Mesenteric fat pad (tissue), 1 donor: Measurements from ENCODE around the gene MYO3B. TPM values are rescaled to one million over a fixed set of nuclear protein-coding genes. Genes with fewer than 3 reads are reported as not detected.

Source experiments
- DNase-seq: peaks from one replicate; pipeline ENCODE4 v3.0.0-alpha.2; 2020; ENCODE audit warnings: low spot score
- total RNA-seq: library from RNA; stranded (reverse); fragmentation: NEBNext Ultra II Directional; extraction: Animal tissue kit (Norgen Biotek cat#: 25700); gene quantifications from one replicate; pipeline ENCODE4 v1.2.1, GENCODE V29; 2021
- donor health status: DM: yes; HTN: yes; CAD: no.

MYO3B gene
- total RNA-seq, 1 donor from 2014 or later = not detected

DNA sequence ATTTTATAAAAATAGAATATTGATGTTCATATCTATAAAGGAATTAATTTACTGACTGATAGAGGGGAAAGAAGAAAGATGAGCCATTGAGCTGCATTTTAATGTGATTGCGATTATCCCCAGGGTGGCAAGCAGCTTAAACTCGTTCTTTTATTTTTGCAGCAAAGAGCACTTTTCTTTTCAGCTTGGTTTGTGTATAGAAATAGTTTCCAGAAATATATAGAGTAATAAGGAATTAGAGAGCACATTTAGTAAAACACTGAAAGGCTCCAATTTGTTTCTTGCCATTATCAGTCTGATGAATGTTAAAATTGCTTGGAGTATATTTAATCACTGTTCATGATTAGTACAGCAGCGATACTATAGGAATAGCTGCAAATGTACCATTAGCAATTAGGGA, 119.5 kb downstream of the MYO3B start:
- DNase-seq = no peak

DNA sequence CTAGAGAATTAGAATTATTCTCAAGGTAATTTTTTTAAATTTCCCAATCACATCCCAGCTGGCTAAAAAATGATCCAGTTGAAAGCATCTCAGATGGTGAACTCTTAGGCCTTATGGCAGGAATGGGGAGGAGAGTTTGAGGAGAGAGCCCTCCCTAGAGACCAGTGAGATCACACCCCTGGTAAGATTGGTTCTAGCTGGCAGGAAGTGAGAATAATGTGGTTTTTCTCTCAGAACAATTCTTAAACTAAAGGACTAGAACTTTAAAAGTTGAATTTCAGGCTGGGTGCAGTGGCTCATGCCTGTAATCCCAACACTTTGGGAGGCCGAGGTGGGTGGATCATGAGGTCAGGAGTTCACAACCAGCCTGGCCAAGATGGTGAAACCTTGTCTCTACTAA, 120.2 kb downstream of the MYO3B start:
- no peak for DNase-seq

DNA sequence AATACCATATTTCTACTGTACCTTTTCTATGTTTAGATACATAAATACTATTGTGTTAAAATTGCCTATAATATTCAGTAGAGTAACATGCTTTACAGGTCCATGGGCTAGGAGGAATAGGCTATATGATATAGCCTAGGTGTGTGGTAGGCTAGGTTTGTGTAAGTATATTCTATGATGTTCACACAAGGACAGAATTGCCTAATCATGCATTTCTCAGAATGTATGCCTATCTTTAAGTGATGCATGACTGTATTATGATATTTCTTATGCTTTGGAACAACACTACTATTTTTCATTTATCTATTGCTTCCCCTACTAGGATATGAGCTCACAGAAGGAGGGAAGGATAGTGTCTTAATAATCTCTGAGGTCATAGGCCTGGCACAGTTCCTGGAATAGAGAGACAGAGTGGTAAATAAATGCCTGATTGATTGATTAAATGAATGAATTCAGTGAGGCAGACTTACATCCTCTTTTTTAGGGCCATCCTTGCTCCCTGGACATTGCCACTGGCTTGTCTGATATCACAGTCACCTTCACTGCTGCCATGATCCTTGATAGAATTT, 121.0 kb downstream of the MYO3B start:
- DNase-seq = no peak

DNA sequence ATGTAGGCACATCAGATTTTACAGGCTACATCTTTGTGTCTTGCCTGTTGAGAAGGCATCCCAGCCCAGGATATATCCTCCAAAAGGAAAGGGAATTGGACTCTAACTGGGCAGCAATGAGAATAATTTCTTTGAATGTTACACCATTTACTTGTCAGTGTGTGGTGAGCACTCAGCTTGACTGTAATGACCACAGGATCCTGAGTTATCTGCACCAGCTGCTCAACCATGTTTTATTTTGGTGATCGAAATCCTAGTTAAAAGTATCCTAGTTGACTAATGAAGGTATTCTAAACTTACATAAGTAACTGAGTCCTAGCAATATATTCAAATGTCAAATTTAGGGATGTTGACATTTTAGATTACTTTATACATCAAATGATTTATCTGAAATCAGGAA, 123.0 kb downstream of the MYO3B start:
- no peak for DNase-seq

DNA sequence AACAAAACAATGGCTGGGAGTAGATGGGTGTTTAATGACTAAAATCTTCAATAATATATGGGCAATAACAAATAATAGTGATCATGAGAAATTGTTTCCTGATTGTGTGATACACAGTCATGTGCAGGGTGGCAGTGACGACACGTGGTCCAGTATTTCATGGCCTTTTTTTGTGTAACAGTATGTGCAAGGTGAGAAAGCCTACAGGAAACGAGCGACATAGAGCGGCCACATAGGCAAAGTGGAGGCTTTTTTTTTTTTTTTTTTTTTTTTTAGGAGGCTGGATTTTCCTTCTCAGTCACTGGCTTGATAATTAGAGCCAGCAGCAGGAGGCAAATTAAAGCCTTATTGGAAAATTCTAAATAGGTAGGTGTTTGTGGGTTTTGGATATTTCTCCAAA, 123.7 kb downstream of the MYO3B start:
- DNase-seq = no peak

DNA sequence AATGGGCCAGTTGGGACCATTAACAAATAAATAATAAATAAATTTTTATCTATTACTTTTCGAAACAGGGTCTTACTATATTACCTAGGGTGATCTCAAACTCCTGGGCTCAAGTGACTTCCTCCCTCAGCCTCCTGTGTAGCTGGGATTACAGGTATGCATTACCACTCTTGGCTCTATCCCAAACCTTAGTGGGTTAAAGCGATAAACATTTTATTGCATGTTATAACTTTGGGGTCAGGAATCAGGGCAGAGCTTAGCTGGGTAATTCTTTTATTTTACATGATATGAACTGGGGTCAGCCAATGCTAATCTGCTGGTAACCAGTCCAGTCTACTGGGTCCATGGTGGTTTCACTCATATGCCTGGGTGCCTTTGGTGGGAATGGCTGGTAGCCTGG, 127.8 kb downstream of the MYO3B start:
- DNase-seq = no peak

DNA sequence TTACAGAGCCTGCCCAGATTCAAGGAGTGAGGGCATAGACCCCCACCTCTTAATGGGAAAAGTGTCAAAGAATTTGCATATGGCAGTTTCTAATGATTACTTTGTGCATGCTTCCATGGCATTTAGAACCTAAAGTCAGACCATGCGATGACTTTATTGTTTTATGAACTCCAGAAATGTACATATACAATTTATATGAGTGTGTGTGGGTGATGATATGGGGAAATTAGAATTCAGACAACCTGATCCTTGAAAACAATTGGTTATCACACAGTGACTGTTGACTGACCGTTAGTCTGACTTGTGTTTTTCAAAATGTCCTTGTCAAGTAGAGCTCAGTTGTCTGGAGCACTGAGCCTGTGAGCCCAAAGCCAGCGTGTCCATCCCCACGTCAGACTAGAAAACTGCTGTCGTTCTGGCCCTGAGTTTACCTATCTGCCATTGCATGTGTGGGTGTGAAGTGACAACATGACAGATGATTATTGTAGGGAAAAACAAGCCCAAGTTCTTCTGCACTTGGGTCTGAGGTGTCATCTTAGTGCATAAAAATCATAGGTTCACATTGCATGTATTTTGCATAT, 128.4 kb downstream of the MYO3B start:
- no peak for DNase-seq

DNA sequence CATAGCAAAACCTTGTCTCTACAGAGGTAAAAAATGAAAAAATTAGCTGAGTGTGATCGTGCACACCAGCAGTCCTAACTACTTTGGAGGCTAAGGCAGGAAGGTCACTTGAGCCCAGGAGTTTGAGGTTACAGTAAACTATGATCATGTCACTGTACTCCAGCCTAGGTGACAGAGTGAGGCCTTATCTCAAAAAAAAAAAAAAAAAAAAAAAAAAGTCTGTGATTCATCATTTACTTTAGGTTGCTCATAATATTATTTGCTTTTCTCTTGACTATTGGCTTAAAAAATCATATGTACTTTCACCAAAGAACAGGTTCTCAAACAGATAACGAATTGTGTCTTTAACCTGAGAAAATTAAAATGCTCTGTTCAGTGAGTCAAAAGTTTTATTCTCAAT, 129.1 kb downstream of the MYO3B start:
- DNase-seq = no peak

DNA sequence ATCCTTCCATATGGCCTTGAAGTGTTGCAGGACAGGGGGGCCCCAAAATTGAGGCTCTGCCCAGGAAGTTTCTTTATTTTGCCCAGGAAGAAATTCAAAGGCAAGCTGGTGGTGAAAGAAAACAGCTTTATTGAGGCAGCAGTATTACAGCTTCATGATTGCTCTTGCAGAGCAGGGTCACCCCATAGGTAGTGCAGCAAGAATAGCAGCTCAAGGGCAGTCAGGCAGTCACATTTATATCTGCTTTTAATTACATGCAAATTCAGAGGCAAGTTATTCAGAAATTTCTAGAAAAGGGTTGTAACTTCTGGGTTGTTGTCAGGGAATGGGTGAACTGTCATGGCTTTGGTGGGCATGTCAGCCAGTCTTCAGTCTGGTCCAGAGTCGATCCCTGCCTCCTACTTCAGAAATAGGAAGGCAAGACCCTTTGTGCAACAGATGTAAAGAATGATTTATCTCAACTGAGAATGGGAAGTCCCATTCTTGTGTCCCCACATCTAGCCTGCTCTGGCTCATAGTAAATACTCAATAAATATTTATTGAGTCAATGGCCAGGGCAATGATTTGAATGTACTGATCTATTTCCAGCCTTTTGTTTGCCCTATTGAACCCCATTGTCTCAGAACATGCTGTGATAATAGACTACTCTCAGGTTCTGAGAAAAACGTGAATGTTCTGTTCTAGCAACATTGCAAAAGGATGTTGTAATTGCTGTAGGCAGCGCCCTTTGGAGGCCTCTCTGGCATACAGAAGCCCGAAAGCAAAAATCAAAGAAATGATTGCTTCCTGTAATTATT, 129.8 kb downstream of the MYO3B start:
- no peak for DNase-seq

DNA sequence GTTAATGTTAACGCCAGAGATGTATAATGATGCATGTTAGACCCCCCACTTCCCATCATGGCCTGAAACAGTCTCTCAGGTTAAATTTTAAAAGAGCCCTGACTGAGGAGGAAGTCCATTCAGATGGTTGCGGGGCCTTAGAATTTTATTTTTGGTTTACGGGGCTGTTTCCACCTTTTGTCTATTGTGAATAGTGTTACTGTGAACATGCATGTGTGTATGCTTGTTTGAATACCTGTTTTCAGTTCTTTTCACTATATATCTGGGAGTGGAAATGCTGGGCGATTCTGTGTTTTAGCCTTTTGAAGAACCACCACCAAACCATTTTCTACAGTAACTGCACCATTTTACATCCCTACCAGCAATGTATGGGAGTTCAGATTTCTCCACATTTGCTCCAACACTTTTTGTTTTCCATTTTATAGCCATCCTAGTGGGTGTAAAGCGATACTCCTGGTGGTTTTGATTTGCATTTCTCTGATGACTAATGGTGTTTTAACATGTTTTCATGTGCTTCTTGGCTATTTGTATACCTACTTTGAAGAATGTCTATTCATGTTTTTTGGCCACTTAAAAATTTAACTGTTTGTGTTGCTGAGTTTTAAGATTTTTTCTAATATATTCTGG, 133.0 kb downstream of the MYO3B start:
- no peak for DNase-seq

DNA sequence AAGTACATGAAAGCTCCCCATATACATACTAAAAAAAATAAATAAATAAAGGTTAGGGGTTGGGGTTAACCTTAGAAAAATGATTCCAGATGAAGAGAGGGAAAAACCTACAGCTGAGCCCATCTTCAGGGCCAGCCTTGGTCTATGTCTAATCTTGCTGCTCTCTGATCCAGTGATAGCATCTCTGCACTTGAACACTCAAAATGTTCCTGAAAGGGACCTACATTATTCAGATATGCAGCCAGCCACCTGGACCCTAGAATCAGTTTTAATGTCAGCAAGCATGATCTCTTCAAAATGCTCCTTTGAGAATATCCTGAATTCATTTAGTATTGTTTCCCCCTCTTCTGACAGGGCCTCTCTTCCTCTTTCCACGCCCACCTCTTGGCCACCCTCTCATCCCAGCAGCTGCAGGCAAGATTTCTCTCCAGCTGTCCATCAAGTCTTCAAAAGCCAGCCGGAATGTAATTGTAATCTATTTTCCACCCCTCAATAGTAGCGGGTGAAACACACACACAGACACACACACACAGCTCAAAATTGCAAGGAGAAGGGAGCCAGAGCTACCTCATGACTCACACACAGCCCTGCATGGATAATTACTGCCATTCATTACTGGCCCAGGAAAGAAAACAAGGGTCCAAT, 135.5 kb downstream of the MYO3B start:
- no peak for DNase-seq

DNA sequence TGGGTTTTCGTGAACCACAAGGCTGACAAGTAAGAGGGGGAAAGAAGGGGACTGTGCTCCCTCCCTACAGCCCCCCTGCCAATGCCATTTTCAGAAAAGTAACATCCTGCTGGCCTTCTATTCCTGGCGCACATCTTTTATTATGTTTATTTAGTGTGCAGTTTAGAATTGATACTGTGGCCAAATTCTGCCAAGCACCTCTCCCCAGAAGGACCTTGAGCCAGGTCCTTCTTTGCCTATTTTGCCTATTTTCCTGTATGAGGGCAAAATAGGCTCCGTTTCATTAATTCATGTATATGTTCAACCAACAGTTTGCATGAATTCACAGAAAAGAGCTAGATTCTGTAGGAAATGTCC, 136.0 kb downstream of the MYO3B start:
- DNase-seq = no peak

DNA sequence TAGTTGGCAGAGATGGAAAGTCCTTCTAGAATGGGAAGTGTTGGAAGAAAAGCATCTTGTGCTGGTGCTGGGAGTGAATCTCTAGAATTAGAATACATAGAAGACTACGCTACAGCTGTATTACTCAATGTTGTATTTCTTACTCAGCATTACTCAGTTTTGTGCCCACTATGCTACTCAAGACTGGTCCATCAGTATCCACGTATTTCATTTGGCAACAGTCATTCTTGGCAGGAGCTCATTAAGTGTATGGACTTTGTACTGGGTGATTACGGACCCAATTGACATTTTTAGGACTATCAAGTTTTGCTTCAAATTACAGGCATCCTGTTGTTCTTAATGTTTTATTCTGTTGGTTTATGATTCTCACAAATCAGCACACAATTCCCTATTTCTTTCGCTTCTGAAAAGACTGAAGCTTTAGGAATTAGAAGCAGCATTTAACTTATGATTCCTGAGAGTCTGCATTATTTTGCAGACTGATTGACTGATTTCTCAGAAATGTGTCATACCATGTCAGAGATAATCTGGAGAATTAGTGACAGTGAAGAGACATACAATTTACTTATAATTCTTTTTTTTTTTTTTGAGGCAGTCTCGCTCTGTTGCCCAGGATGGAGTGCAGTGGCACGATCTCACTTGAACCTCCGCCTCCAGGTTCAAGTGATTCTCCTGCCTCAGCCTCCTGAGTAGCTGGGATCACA, 136.9 kb downstream of the MYO3B start:
- DNase-seq = no peak

DNA sequence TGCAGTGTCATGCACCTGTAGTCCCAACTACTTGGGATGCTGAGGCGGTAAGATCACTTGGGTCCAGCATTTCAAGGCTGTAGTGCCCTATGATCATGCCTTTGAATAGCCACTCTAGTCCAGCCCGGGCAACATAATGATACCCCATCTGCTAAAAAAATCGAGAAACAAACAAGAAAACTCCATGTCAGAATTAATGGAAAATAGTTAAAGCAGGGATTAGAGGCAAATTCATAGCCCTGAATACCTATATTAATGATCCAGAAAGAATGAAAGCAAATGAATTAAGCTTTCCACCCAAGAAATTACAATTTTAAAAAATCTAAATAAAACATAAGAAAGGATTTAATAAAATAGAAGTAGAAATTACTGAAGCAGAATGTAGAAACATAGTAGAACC, 143.0 kb downstream of the MYO3B start:
- no peak for DNase-seq

DNA sequence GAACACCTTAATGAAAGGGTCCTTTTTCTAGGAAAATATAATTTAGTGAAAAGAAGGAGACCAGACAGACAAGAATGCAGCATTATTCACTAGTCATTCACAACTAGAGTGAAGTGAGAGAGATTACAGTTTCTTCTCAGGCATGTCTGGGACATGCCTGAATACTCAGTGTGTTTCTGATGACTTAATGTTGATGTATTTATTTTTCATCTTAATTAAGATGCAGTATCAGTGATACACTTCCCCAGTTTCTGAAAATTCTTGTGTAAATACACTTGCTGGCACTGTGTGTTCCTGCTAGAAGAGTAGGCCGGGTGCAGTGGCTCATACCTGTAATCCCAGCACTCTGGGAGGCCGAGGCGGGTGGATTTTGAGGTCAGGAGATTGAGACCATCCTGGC, 143.6 kb downstream of the MYO3B start:
- DNase-seq = no peak

DNA sequence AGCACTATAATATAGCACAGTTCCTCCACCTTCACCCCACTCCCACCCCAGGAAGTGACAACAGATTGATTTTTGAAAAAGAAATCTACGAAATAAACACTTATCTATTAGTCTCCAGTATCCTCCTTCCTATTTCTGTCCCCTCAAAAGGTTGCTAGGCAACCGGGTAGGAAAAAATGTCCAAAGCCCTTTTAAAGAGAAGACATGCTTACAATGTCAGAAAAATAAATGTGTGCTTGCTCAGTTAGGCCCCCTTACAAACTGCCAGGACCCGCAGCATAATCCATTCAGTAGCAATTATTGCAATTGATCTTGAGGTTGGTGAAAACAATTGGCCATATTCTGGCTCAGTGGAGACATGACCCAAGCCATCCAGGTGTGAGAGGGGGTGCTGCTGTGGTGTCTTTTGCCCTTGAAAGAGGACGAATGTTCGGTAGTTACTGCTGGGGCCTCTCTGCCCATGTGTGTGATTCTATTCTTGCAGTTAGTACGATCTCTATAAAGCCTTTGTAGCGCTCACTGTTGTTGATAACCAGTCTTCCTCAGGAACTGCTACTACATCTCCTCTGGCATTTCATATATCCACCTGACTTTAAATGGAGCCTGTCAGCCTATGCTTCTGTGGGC, 144.3 kb downstream of the MYO3B start:
- no peak for DNase-seq

DNA sequence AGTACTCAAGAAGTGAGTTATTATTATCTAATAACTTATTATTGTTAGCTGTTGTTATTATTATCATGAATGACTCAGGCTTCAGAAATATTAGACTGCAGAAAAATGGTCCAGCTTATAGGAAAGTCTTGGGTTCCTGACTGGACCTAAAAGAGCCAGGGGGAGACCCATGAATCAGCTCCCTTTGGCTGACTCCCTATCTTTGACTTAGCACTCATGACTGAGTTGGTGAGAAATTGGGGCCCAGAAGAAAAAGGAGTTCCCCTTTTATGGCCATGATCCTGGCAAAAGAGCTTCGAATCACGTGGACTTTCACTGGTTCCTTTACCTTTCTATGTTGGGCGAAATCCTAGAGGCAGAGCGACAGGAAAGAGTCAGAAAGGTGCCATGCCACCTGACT, 145.8 kb downstream of the MYO3B start:
- no peak for DNase-seq

DNA sequence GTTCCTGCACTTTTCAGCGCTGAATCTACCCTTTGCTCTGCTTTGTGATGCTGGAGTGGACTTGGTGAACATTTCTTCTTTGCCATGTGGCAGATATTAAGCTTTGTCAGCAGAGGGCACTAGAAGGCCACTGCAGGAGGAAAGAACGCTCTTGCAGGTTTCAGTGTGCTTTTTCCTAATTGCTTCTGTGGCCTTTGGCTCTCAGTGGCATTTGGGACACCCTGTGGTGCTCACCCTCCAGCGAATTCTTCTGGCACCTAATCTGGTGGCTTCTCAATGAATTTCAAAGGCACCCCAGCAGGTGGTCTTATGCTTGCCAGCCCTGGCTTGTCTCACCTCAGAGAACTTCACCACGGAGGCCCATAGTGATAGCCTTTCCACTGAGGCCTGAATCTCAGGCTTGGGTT, 146.7 kb downstream of the MYO3B start:
- DNase-seq = no peak

DNA sequence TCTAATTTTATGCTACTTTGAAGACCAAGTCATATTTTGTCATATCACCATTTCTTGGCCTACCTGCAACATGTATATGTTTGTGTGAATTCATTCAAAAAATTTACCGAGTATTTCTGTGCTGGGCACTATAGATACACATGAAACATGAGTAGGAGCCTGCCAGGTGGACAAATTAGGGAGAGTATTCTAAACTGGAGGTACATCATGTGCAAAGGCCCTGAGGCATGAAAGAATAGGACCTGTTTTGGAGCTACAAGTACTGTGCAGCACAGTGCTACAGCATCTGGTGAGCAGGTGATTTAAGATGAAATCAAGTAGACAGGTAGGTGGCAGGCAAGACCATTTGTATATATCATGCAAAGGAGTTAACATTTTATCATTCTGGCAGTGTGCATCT, 152.9 kb downstream of the MYO3B start:
- DNase-seq = no peak

DNA sequence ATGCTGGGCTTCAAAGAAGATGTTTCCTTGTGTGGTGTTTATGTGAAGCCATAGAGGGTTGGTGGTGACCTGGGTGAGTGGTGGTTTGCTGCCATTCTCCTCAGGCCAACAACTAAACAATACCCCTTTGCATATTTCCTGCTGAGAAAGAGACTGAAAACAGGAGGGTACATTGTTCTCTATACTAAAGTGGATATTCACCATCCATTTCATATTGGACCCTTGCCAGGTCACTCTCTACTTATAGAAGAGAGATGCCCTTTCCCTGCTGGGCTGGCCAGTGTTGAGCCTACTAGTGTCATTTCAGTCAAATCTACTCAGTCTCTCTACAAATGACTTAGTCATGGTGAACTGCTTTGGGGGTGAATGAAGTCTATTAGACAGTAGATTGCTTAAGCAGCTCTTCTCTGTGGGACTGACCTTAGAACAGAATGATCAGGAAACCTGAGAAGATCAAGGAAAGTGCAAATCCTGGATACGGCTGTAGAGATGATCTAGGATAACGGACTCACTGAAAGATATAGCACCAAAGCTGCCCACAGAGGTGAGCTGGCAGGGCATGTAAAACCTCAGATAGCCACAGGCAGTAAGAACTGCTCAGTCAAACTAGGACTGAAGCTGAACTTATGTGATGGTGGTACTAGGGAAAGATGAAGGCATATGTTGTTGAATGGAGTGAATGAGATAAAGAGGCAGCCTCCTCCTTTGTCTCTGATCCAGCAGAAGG, 154.9 kb downstream of the MYO3B start:
- no peak for DNase-seq
